GM19328 (cell line): ENCODE data around the gene PHACTR4.
"Not testable (repeated sequence)": the region's sequence is repeated elsewhere in the genome, so short reads cannot be mapped to it uniquely, and the experiment has no call there.

Experiments used
- ATAC-seq: cut with Tn5 transposase; IDR thresholded peaks from one replicate; pipeline ENCODE4 v1.9.1; 2021; ENCODE audit warnings: mild to moderate bottlenecking, moderate library complexity; ENCODE audit not compliant: unreplicated experiment

Gene PHACTR4

GRCh38 chr1:28370239-28371009 is 884 bp downstream of the PHACTR4 start:
- no peak for ATAC-seq

- no peak for ATAC-seq
Observed at GRCh38 chr1:28371010-28371377, 1.5 kb downstream of the PHACTR4 start.

GRCh38 chr1:28373450-28373849 is 3.9 kb downstream of the PHACTR4 start:
- not testable (repeated sequence) for ATAC-seq

GRCh38 chr1:28374297-28374696 is 4.8 kb downstream of the PHACTR4 start:
- ATAC-seq: no peak

GRCh38 chr1:28375598-28375997 is 6.1 kb downstream of the PHACTR4 start:
- ATAC-seq: not testable (repeated sequence)

- not testable (repeated sequence) for ATAC-seq
Observed at GRCh38 chr1:28376195-28376594, 6.7 kb downstream of the PHACTR4 start.

GRCh38 chr1:28378906-28379305 is 9.4 kb downstream of the PHACTR4 start:
- ATAC-seq: no peak

- ATAC-seq: no peak
Observed at GRCh38 chr1:28380394-28380793, 10.9 kb downstream of the PHACTR4 start.

- ATAC-seq: not testable (repeated sequence)
Observed at GRCh38 chr1:28383785-28384184, 14.2 kb downstream of the PHACTR4 start.

GRCh38 chr1:28392027-28392652 is 22.6 kb downstream of the PHACTR4 start:
- ATAC-seq: no peak

GRCh38 chr1:28394136-28394535 is 24.6 kb downstream of the PHACTR4 start:
- no peak for ATAC-seq

GRCh38 chr1:28395181-28395580 is 25.6 kb downstream of the PHACTR4 start:
- no peak for ATAC-seq

- no peak for ATAC-seq
Observed at GRCh38 chr1:28401760-28402159, 32.2 kb downstream of the PHACTR4 start.

- ATAC-seq: no peak
Observed at GRCh38 chr1:28409090-28409489, 39.5 kb downstream of the PHACTR4 start.

GRCh38 chr1:28411656-28412055 is 42.1 kb downstream of the PHACTR4 start:
- ATAC-seq: no peak

- no peak for ATAC-seq
Observed at GRCh38 chr1:28412731-28413130, 43.2 kb downstream of the PHACTR4 start.

- no peak for ATAC-seq
Observed at GRCh38 chr1:28416509-28417194, 47.1 kb downstream of the PHACTR4 start.

- no peak for ATAC-seq
Observed at GRCh38 chr1:28417441-28417922, 47.9 kb downstream of the PHACTR4 start.

- ATAC-seq: no peak
Observed at GRCh38 chr1:28417926-28418637, 48.5 kb downstream of the PHACTR4 start.

GRCh38 chr1:28421744-28422143 is 52.2 kb downstream of the PHACTR4 start:
- no peak for ATAC-seq

- no peak for ATAC-seq
Observed at GRCh38 chr1:28426831-28427230, 57.3 kb downstream of the PHACTR4 start.
